Liver (tissue), 9 donors: ENCODE measurements around the gene PAH. TPM values are rescaled to one million over a fixed set of nuclear protein-coding genes. Genes with fewer than 3 reads are reported as not detected.

Source experiments
- DNase-seq: peaks from one replicate; pipeline ENCODE4 v3.0.0-alpha.2; 2017; ENCODE audit warnings: low spot score
- H3K27ac ChIP-seq, 2 donors: one replicate each; pipeline ENCODE4 v1.7.0; 2013; ENCODE audit warnings: inconsistent platforms in 2 of 2, low read length in 2 of 2, control low read depth in 1 of 2, low read depth in 1 of 2, mild to moderate bottlenecking in 1 of 2
- H3K27me3 ChIP-seq, 4 donors: one replicate each; pipeline versions ENCODE4 v1.6.1 to v1.7.0; 2013; ENCODE audit warnings: low read length in 3 of 4, inconsistent platforms in 1 of 4, mild to moderate bottlenecking in 1 of 4, moderate library complexity in 1 of 4; ENCODE audit not compliant: control insufficient read depth in 4 of 4, insufficient read depth in 4 of 4
- H3K36me3 ChIP-seq, 4 donors: one replicate each; pipeline versions ENCODE4 v1.6.1 to v1.7.0; 2013; ENCODE audit warnings: low read length in 3 of 4, mild to moderate bottlenecking in 3 of 4, low read depth in 1 of 4, moderate library complexity in 1 of 4; ENCODE audit not compliant: control insufficient read depth in 4 of 4, insufficient read depth in 3 of 4
- H3K4me1 ChIP-seq, 4 donors: one replicate each; pipeline versions ENCODE4 v1.6.1 to v1.7.0; 2013; ENCODE audit warnings: low read length in 3 of 4, mild to moderate bottlenecking in 3 of 4, moderate library complexity in 1 of 4; ENCODE audit not compliant: control insufficient read depth in 4 of 4, insufficient read depth in 4 of 4
- H3K4me3 ChIP-seq, 3 donors: one replicate each; pipeline versions ENCODE4 v1.6.1 to v1.7.0; 2013; ENCODE audit warnings: low read length in 3 of 3, control low read depth in 1 of 3, low read depth in 1 of 3, mild to moderate bottlenecking in 1 of 3
- H3K9ac ChIP-seq, 2 donors: one replicate each; pipeline ENCODE4 v1.7.0; 2013; ENCODE audit warnings: low read length in 2 of 2, mild to moderate bottlenecking in 2 of 2, moderate library complexity in 2 of 2, control low read depth in 1 of 2, low read depth in 1 of 2
- H3K9me3 ChIP-seq, 4 donors: one replicate each; pipeline versions ENCODE4 v1.6.1 to v1.7.0; 2013; ENCODE audit warnings: low read length in 3 of 4; ENCODE audit not compliant: control insufficient read depth in 4 of 4
- EGR1 ChIP-seq, 2 donors: IDR thresholded peaks; 2 replicates each; pipeline ENCODE4 v1.6.1; 2016 to 2018; ENCODE audit warnings: antibody characterized with exemption in 2 of 2, low read depth in 2 of 2
- FOXA1 ChIP-seq: IDR thresholded peaks from 2 replicates; pipeline ENCODE4 v1.6.1; 2016; ENCODE audit warnings: antibody characterized with exemption
- FOXA2 ChIP-seq: IDR thresholded peaks from 2 replicates; pipeline ENCODE4 v1.6.1; 2016; ENCODE audit warnings: antibody characterized with exemption
- HNF4A ChIP-seq, 2 donors: conservative IDR thresholded peaks; 2 replicates each; pipeline ENCODE4 v1.6.1; 2016; ENCODE audit warnings: antibody characterized with exemption in 2 of 2, mild to moderate bottlenecking in 2 of 2
- HNF4G ChIP-seq: IDR thresholded peaks from 2 replicates; pipeline ENCODE4 v1.6.1; 2016; ENCODE audit warnings: antibody characterized with exemption
- JUND ChIP-seq, 2 donors: IDR thresholded peaks; 2 replicates each; pipeline ENCODE4 v1.6.1; 2016; ENCODE audit warnings: antibody characterized with exemption in 2 of 2
- NR2F2 ChIP-seq: IDR thresholded peaks from 2 replicates; pipeline ENCODE4 v1.6.1; 2016; ENCODE audit warnings: antibody characterized with exemption
- RAD21 ChIP-seq, 2 donors: IDR thresholded peaks; 2 replicates each; pipeline ENCODE4 v1.6.1; 2016; ENCODE audit warnings: antibody characterized with exemption in 2 of 2, mild to moderate bottlenecking in 2 of 2
- RXRA ChIP-seq, 2 donors: IDR thresholded peaks; 2 replicates each; pipeline ENCODE4 v1.6.1; 2017 to 2018; ENCODE audit warnings: antibody characterized with exemption in 2 of 2, mild to moderate bottlenecking in 1 of 2
- SP1 ChIP-seq: IDR thresholded peaks from 2 replicates; pipeline ENCODE4 v1.6.1; 2018; ENCODE audit warnings: antibody characterized with exemption, mild to moderate bottlenecking
- TAF1 ChIP-seq: conservative IDR thresholded peaks from 2 replicates; pipeline ENCODE4 v1.6.1; 2016; ENCODE audit warnings: antibody characterized with exemption, mild to moderate bottlenecking
- YY1 ChIP-seq: IDR thresholded peaks from 2 replicates; pipeline ENCODE4 v1.6.1; 2016; ENCODE audit warnings: antibody characterized with exemption, mild to moderate bottlenecking
- WGBS: extraction: QIAGEN DNeasy Blood & Tissue Kit; methylation state at CpG from one replicate; pipeline ENCODE4 v1.1.7; 2013; 5-methylcytosine and 5-hydroxymethylcytosine counted together
- polyA plus RNA-seq, 2 donors: library from polyadenylated mRNA; stranded (reverse) in 1 of 2; unstranded in 1 of 2; fragments of 200-250 nt in 1 of 2; fragments of >200 nt in 1 of 2; fragmentation: Nextera tagmentation in 1 of 2; extraction: Ambion mirVana in 1 of 2; gene quantifications; one replicate each; pipeline versions ENCODE4 v1.2.1 to v1.2.3, GENCODE V29; 2013 to 2015
- total RNA-seq, 2 donors: library from RNA; depleted of rRNA; stranded (reverse); fragments of >200 nt; gene quantifications; one replicate each; pipeline ENCODE4 v1.2.3, GENCODE V29; 2014
- TF ChIP-seq, protein P1 (sequence below): IDR thresholded peaks from 2 replicates; pipeline ENCODE4 v1.6.1; 2016; ENCODE audit warnings: antibody characterized with exemption, mild to moderate bottlenecking
- TF ChIP-seq, protein P2 (sequence below): fragments of 150-350 bp; IDR thresholded peaks from 2 replicates; pipeline ENCODE4 v1.5.1; 2017; ENCODE audit warnings: improper control_type of control experiment, low read depth, low read length; ENCODE audit not compliant: missing input control
- TF ChIP-seq, protein P3 (sequence below): IDR thresholded peaks from 2 replicates; pipeline ENCODE4 v1.6.1; 2016; ENCODE audit warnings: antibody characterized with exemption
- TF ChIP-seq, protein P4 (sequence below): IDR thresholded peaks from 2 replicates; pipeline ENCODE4 v1.6.1; 2016; ENCODE audit warnings: antibody characterized with exemption
- donor health status: healthy.
- donor health status: healthy.
- donor health status: healthy.
- donor health status: healthy.
- donor health status: healthy.

PAH gene
- total and polyA plus RNA-seq, 4 donors, result 327 to 696 (median 568) TPM

DNA sequence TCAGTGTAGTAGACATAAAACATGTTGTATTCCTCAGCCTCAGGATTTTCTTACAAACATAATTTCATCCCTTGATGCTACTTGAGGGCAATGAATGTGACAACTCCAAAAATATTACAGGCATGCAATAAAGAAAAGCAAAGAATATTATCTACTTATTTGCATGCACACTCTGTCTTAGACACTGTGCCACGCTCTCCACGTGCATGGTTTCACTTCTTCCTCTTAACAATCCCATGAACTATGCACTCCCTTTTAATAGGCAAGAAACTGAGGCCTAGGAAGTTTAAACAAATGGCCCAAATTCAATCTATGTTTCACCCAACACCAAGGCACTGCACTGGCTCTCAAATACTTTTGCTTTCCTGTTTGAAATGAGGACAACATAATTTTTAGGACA lies 1.8 kb upstream of the PAH start:
- WGBS, result 45% methylated on average over 2 of the region's 2 CpGs
- Histone ChIP-seq H3K9me3 (no peaks in the 10 kb centered on the region), H3K36me3 (no peaks in the 10 kb centered on the region), H3K27ac (peak overlapping the region; percentile 27 to 65), H3K27me3 (no peaks in the 10 kb centered on the region), H3K4me3 (no peak overlapping the region), H3K9ac (no peak overlapping the region), H3K4me1 (peaks cover 2 to 56% (median 43%) of the 10 kb centered on the region in 4 donors)
- TF ChIP-seq EGR1 (IDR thresholded peaks at IDR 0.05; ENCODE audit: low read depth in 2 of 2), result no peak
- TF ChIP-seq, protein P1, sequence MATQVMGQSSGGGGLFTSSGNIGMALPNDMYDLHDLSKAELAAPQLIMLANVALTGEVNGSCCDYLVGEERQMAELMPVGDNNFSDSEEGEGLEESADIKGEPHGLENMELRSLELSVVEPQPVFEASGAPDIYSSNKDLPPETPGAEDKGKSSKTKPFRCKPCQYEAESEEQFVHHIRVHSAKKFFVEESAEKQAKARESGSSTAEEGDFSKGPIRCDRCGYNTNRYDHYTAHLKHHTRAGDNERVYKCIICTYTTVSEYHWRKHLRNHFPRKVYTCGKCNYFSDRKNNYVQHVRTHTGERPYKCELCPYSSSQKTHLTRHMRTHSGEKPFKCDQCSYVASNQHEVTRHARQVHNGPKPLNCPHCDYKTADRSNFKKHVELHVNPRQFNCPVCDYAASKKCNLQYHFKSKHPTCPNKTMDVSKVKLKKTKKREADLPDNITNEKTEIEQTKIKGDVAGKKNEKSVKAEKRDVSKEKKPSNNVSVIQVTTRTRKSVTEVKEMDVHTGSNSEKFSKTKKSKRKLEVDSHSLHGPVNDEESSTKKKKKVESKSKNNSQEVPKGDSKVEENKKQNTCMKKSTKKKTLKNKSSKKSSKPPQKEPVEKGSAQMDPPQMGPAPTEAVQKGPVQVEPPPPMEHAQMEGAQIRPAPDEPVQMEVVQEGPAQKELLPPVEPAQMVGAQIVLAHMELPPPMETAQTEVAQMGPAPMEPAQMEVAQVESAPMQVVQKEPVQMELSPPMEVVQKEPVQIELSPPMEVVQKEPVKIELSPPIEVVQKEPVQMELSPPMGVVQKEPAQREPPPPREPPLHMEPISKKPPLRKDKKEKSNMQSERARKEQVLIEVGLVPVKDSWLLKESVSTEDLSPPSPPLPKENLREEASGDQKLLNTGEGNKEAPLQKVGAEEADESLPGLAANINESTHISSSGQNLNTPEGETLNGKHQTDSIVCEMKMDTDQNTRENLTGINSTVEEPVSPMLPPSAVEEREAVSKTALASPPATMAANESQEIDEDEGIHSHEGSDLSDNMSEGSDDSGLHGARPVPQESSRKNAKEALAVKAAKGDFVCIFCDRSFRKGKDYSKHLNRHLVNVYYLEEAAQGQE, result no peak
- TF ChIP-seq FOXA2, result no peak
- TF ChIP-seq, protein P2, sequence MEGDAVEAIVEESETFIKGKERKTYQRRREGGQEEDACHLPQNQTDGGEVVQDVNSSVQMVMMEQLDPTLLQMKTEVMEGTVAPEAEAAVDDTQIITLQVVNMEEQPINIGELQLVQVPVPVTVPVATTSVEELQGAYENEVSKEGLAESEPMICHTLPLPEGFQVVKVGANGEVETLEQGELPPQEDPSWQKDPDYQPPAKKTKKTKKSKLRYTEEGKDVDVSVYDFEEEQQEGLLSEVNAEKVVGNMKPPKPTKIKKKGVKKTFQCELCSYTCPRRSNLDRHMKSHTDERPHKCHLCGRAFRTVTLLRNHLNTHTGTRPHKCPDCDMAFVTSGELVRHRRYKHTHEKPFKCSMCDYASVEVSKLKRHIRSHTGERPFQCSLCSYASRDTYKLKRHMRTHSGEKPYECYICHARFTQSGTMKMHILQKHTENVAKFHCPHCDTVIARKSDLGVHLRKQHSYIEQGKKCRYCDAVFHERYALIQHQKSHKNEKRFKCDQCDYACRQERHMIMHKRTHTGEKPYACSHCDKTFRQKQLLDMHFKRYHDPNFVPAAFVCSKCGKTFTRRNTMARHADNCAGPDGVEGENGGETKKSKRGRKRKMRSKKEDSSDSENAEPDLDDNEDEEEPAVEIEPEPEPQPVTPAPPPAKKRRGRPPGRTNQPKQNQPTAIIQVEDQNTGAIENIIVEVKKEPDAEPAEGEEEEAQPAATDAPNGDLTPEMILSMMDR, result no peak
- no peak for TF ChIP-seq JUND (IDR thresholded peaks at IDR 0.05)
- TF ChIP-seq RXRA (IDR thresholded peaks at IDR 0.05), result no peak
- no peak for TF ChIP-seq NR2F2
- no peak for TF ChIP-seq TAF1
- no peak for TF ChIP-seq HNF4A (conservative IDR thresholded peaks at IDR 0.05)
- no peak for TF ChIP-seq SP1
- TF ChIP-seq, protein P3, sequence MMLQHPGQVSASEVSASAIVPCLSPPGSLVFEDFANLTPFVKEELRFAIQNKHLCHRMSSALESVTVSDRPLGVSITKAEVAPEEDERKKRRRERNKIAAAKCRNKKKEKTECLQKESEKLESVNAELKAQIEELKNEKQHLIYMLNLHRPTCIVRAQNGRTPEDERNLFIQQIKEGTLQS, result no peak
- TF ChIP-seq, protein P4, sequence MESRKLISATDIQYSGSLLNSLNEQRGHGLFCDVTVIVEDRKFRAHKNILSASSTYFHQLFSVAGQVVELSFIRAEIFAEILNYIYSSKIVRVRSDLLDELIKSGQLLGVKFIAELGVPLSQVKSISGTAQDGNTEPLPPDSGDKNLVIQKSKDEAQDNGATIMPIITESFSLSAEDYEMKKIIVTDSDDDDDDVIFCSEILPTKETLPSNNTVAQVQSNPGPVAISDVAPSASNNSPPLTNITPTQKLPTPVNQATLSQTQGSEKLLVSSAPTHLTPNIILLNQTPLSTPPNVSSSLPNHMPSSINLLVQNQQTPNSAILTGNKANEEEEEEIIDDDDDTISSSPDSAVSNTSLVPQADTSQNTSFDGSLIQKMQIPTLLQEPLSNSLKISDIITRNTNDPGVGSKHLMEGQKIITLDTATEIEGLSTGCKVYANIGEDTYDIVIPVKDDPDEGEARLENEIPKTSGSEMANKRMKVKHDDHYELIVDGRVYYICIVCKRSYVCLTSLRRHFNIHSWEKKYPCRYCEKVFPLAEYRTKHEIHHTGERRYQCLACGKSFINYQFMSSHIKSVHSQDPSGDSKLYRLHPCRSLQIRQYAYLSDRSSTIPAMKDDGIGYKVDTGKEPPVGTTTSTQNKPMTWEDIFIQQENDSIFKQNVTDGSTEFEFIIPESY, result no peak
- no peak for TF ChIP-seq RAD21 (IDR thresholded peaks at IDR 0.05)
- TF ChIP-seq HNF4G, result no peak
- TF ChIP-seq YY1, result no peak
- TF ChIP-seq FOXA1, result no peak
- DNase-seq, result no peak

DNA sequence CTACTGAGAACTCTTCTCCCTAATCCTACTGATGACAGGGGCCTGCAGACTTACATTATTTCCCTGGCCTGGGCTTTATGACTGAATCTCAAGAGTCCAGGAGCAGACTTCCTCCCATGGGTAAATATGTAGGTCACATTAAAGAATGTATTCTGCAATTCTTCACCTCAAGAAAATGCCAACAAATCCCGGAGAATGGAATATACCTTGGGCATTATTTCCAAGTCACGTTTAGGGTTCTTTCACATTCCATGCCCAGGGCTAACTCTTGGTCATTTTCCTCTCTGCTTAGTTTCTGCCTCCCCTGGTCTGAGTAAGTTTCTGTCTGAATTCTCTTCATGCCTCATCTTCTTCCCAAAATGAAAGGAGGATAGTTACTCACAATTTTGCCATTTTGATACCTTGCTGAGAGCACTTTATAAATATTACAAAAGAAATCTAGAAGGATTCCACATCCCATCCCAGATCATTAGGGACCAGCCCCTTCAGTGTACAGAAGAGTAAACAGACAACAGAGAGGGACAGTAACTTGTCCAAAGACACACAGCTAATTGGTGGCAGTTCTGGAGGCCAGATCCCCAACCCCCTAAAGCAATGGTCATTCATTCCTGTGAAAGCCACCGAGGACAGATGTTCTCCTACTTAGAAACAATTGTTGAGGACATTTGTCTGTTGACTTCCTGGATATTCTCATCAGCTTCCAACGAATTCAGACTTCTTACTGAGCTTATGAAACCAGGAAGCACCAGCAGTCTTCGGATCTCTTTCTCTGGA lies 605 bp downstream of the PAH start:
- Histone ChIP-seq H3K36me3 (peaks cover 0 to 8% (median 1%) of the 10 kb centered on the region in 4 donors), H3K27me3 (no peaks in the 10 kb centered on the region), H3K9ac (peak overlapping the region; percentile 67 to 99), H3K9me3 (no peaks in the 10 kb centered on the region), H3K27ac (peak overlapping the region; percentile 82 to 93), H3K4me1 (peaks cover 2 to 75% (median 54%) of the 10 kb centered on the region in 4 donors), H3K4me3 (peak overlapping the region; percentile 60 to 73 (median 66))
- DNase-seq, result no peak
- no peak for TF ChIP-seq FOXA1
- TF ChIP-seq, protein P3, result no peak
- no peak for TF ChIP-seq YY1
- TF ChIP-seq RAD21 (IDR thresholded peaks at IDR 0.05), result no peak
- TF ChIP-seq TAF1, result no peak
- TF ChIP-seq, protein P1, result no peak
- TF ChIP-seq EGR1 (IDR thresholded peaks at IDR 0.05; ENCODE audit: low read depth in 2 of 2), result no peak
- no peak for TF ChIP-seq SP1
- TF ChIP-seq HNF4G, result no peak
- 25% methylated on average over 5 of the region's 5 CpGs for WGBS
